MM.1S (cell line): Measurements from ENCODE around the gene AGTR1.

Experiments
- DNase-seq: peaks from one replicate; pipeline ENCODE4 v3.0.0-alpha.2; 2015
- H2AFZ ChIP-seq: fragments of 300-600 bp; sonication (generic); 2 replicates; pipeline ENCODE4 v1.6.0; 2016; ENCODE audit warnings: antibody characterized with exemption, low read length
- H3F3A ChIP-seq: fragments of 300-600 bp; sonication (generic); 2 replicates; pipeline ENCODE4 v1.6.1; 2016; ENCODE audit warnings: mild to moderate bottlenecking, antibody characterized with exemption, low read length, moderate library complexity, mixed read lengths; ENCODE audit not compliant: insufficient read depth
- H3K27ac ChIP-seq: fragments of 300-600 bp; sonication (generic); 2 replicates; pipeline ENCODE4 v1.5.1; 2016; ENCODE audit warnings: mild to moderate bottlenecking, low read length
- H3K27me3 ChIP-seq: fragments of 300-600 bp; sonication (generic); replicated peaks from 2 replicates; pipeline ENCODE4 v1.6.0; 2016; ENCODE audit warnings: low read length; ENCODE audit not compliant: insufficient read depth
- H3K36me3 ChIP-seq: fragments of 300-600 bp; sonication (generic); replicated peaks from 2 replicates; pipeline ENCODE4 v1.6.1; 2016; ENCODE audit warnings: mild to moderate bottlenecking, low read length, mixed read lengths; ENCODE audit not compliant: insufficient read depth
- H3K4me1 ChIP-seq: fragments of 300-600 bp; sonication (generic); 2 replicates; pipeline ENCODE4 v1.6.1; 2016; ENCODE audit warnings: low read length, mixed read lengths
- H3K4me2 ChIP-seq: fragments of 300-600 bp; sonication (generic); 2 replicates; pipeline ENCODE4 v1.6.0; 2016; ENCODE audit warnings: low read depth, low read length
- H3K4me3 ChIP-seq: fragments of 300-600 bp; sonication (generic); 2 replicates; pipeline ENCODE4 v1.5.1; 2016; ENCODE audit warnings: low read length, mixed read lengths
- H3K79me2 ChIP-seq: fragments of 300-600 bp; sonication (generic); 2 replicates; pipeline ENCODE4 v1.6.1; 2016; ENCODE audit warnings: mixed run types, low read length, mixed read lengths
- H3K9ac ChIP-seq: fragments of 300-600 bp; sonication (generic); 2 replicates; pipeline ENCODE4 v1.6.1; 2016; ENCODE audit warnings: low read length, mixed read lengths
- H3K9me2 ChIP-seq: fragments of 300-600 bp; sonication (generic); replicated peaks from 2 replicates; pipeline ENCODE4 v1.6.1; 2016; ENCODE audit warnings: mild to moderate bottlenecking, low read length, mixed read lengths; ENCODE audit not compliant: insufficient read depth
- H3K9me3 ChIP-seq: fragments of 300-600 bp; sonication (generic); replicated peaks from 2 replicates; pipeline ENCODE4 v1.6.1; 2016; ENCODE audit warnings: mild to moderate bottlenecking, low read length, mixed read lengths; ENCODE audit not compliant: insufficient read depth
- H4K20me1 ChIP-seq: fragments of 300-600 bp; sonication (generic); 2 replicates; pipeline ENCODE4 v1.6.1; 2016; ENCODE audit warnings: mild to moderate bottlenecking, low read length, moderate library complexity, mixed read lengths; ENCODE audit not compliant: insufficient read depth
- EZH2 ChIP-seq: fragments of 300-600 bp; sonication (generic); optimal IDR thresholded peaks from 2 replicates; pipeline ENCODE3; 2017; ENCODE audit warnings: low read depth, mild to moderate bottlenecking, antibody characterized with exemption, low read length, mixed read lengths
- EZH2phosphoT487 ChIP-seq: fragments of 300-600 bp; sonication (generic); IDR thresholded peaks from 2 replicates; pipeline ENCODE4 v1.6.1; 2018; ENCODE audit warnings: antibody characterized with exemption, low read length
- TF ChIP-seq, protein P1 (sequence below): fragments of 300-600 bp; sonication (generic); IDR thresholded peaks from 2 replicates; pipeline ENCODE4 v1.5.1; 2016; ENCODE audit warnings: antibody characterized with exemption, low read length, mixed read lengths

Gene AGTR1

DNA sequence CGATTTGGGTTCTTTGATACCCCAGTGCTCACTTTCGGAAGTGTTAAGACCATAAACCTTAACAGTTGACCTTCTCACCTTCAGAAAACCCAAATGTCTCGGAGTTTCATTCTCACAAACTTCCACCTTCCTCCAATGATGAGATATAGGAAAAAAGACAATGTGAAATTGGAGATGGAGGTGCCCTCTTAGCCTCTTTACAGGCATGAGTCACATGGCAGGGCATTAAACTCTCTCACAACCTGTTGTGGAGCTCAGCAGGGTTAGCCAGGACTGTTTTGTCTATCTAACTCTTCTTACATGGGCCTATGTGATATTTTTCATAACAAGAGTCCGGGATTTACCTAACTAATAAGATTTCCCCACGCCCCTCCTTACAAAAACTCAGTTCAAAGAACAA is 10.7 kb downstream of the AGTR1 start:
- Histone ChIP-seq H3K4me1 (no peaks in the 10 kb centered on the region), H4K20me1 (no peaks in the 10 kb centered on the region), H3K4me3 (no peak overlapping the region), H3K36me3 (no peaks in the 10 kb centered on the region), H3K27ac (no peak overlapping the region), H3K9me3 (no peaks in the 10 kb centered on the region), H3K9me2 (no peaks in the 10 kb centered on the region), H3F3A (no peaks in the 10 kb centered on the region), H3K9ac (no peak overlapping the region), H3K4me2 (no peak overlapping the region), H3K79me2 (no peaks in the 10 kb centered on the region), H3K27me3 (no peaks in the 10 kb centered on the region), H2AFZ (no peak overlapping the region)
- no peak for TF ChIP-seq EZH2
- TF ChIP-seq EZH2phosphoT487 = no peak
- TF ChIP-seq, protein P1, sequence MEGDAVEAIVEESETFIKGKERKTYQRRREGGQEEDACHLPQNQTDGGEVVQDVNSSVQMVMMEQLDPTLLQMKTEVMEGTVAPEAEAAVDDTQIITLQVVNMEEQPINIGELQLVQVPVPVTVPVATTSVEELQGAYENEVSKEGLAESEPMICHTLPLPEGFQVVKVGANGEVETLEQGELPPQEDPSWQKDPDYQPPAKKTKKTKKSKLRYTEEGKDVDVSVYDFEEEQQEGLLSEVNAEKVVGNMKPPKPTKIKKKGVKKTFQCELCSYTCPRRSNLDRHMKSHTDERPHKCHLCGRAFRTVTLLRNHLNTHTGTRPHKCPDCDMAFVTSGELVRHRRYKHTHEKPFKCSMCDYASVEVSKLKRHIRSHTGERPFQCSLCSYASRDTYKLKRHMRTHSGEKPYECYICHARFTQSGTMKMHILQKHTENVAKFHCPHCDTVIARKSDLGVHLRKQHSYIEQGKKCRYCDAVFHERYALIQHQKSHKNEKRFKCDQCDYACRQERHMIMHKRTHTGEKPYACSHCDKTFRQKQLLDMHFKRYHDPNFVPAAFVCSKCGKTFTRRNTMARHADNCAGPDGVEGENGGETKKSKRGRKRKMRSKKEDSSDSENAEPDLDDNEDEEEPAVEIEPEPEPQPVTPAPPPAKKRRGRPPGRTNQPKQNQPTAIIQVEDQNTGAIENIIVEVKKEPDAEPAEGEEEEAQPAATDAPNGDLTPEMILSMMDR = no peak
- no peak for DNase-seq

DNA sequence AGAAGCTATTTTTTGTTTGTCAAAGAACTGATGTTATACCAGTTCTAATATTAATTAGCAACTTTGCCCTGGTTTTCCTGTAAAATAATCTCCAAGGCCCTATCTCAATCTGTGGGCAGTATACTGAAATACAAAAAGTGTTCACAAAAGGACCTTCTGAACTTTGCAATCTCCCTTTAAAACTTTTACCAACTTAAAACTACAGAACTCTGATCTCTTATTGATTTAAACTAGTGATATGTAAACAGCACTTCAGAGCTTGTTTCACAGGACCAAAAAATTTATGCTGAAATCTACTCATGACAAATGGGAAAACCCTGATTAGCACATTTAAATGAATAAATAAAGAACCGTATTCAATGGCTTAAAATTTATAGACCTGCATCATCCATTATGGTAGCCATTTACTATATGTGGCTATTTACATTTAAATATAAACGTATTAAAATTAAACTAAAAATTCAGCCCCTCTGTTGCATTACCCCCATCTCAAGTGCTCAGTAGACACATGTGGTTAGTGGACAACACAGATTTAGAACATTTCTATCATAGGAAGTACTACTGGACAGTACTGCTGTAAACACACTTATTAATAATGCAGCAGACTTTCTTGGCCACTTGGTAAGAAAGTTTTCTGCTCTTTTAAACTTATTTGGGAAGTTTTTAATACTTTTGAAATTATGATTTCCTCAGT is 12.0 kb downstream of the AGTR1 start:
- Histone ChIP-seq H3K4me3 (no peak overlapping the region), H2AFZ (no peak overlapping the region), H3F3A (no peaks in the 10 kb centered on the region), H3K36me3 (no peaks in the 10 kb centered on the region), H3K27ac (no peak overlapping the region), H3K79me2 (no peaks in the 10 kb centered on the region), H3K9me3 (no peaks in the 10 kb centered on the region), H3K4me2 (no peak overlapping the region), H3K27me3 (no peaks in the 10 kb centered on the region), H3K4me1 (no peaks in the 10 kb centered on the region), H4K20me1 (no peaks in the 10 kb centered on the region), H3K9ac (no peak overlapping the region), H3K9me2 (no peaks in the 10 kb centered on the region)
- TF ChIP-seq EZH2 = no peak
- TF ChIP-seq EZH2phosphoT487 = no peak
- TF ChIP-seq, protein P1 = no peak
- no peak for DNase-seq

DNA sequence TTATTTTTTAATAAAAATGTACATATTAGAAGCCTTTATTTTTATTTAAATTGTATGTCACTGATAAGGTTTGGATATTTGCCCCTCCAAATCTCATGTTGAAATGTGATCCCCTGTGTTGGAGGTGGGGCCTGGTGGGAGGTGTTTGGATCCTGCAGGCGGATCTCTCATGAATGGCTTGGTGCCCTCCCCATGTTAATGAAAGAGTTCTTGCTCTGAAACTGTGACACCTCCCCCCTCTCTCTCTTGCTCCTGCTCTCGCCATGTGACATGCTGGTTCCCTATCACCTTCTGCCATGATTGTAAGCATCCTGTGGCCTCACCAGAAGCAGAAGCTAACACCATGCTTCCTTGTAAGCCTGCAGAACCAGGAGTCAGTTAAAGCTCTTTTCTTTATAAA is 13.0 kb downstream of the AGTR1 start:
- Histone ChIP-seq H3K79me2 (no peaks in the 10 kb centered on the region), H3K9me3 (no peaks in the 10 kb centered on the region), H3K27ac (no peak overlapping the region), H4K20me1 (no peaks in the 10 kb centered on the region), H3K9ac (no peak overlapping the region), H3K4me1 (no peaks in the 10 kb centered on the region), H3K4me2 (no peak overlapping the region), H3F3A (no peaks in the 10 kb centered on the region), H2AFZ (no peak overlapping the region), H3K9me2 (no peaks in the 10 kb centered on the region), H3K36me3 (no peaks in the 10 kb centered on the region), H3K4me3 (no peak overlapping the region), H3K27me3 (no peaks in the 10 kb centered on the region)
- no peak for DNase-seq
- TF ChIP-seq EZH2 = no peak
- TF ChIP-seq, protein P1 = no peak
- no peak for TF ChIP-seq EZH2phosphoT487
